Measurements from ENCODE around the gene HES5. TPM values are rescaled to one million over a fixed set of nuclear protein-coding genes. Genes with fewer than 3 reads are reported as not detected.

Gene HES5, protein sequence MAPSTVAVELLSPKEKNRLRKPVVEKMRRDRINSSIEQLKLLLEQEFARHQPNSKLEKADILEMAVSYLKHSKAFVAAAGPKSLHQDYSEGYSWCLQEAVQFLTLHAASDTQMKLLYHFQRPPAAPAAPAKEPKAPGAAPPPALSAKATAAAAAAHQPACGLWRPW
- not detected in 2 replicates for total RNA-seq (2021)
- long read RNA-seq, result 0 reads

DNA sequence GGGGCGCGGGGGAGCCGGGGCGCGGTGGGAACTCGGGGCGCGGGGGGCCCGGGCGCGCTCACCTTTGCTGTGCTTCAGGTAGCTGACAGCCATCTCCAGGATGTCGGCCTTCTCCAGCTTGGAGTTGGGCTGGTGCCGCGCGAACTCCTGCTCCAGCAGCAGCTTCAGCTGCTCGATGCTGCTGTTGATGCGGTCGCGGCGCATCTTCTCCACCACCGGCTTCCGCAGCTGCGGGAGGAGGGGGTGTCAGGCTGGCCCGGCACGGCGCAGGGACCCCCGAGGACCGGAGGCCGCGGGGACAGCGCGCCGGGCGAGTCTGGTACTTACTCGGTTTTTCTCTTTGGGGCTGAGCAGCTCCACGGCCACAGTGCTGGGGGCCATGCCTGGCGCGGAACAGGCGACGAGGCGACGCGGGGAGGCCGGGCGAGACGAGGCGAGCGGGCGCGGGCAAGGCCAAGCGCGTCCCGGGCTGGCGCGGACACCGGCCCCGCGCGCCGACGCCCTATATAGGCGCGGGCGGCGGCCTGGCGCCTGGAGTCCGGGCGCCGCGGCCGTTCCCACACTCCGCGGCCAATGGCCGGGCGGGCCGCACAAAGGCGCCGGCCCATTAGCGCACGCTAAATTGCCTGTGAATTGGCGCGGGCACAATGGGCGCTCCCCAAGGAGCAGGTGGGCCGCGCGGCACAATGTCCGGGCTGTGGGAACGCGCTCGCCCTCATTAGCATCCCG lies at the start of gene HES5:
TSS of gene HES5 (minus strand) at position 480 of the 729 bp plus-strand sequence. CDS start at position 381, 99 bp downstream.
- no peak within 1 kb of the TSS for H2BK15ac ChIP-seq (ENCODE audit: low read depth, low read length)
- no peak within 1 kb of the TSS for H3K14ac ChIP-seq (ENCODE audit: insufficient read depth, low read length)
- WGBS (ENCODE audit: extremely low coverage, insufficient read length, low lambda C conversion rate), result no CpG with 5 or more reads among the region's 91 CpGs
- H3K4ac ChIP-seq (ENCODE audit: low read depth, low read length), result no peak within 1 kb of the TSS
- H3K79me2 ChIP-seq (ENCODE audit: insufficient read depth, low read length), result peaks cover 5% of the 10 kb centered on the region; the same call in 1 of the 2 replicates
- H3K23me2 ChIP-seq (ENCODE audit: insufficient read length, low read depth, low read length, poor library complexity, severe bottlenecking), result peaks cover 11% of the 10 kb centered on the region
- no peak within 1 kb of the TSS for H4K5ac ChIP-seq (ENCODE audit: insufficient read length, low read depth, low read length)
- H3K9me3 ChIP-seq (ENCODE audit: control insufficient read depth, low read depth, low read length), result no peaks in the 10 kb centered on the region
- H3K4me3 Mint-ChIP-seq, result peak within 1 kb of the TSS; percentile 22 to 74; a peak in 4 of 5 replicates
- no peaks in the 10 kb centered on the region; a peak in 2 of 5 replicates for H3K9me3 Mint-ChIP-seq
- peaks cover 40% of the 10 kb centered on the region; the same call in 1 of the 2 replicates for H3K27me3 ChIP-seq (ENCODE audit: insufficient read depth, low read length)
- H3K36me3 Mint-ChIP-seq (ENCODE audit: insufficient read depth in 1 of 3, low read depth in 3 of 3), result peaks cover 0 to 2% (median under 1%) of the 10 kb centered on the region in 3 experiments; a peak in 3 of 7 replicates
- peaks cover 80% of the 10 kb centered on the region for H3K27me3 Mint-ChIP-seq (ENCODE audit: low read depth)
- H2BK120ac ChIP-seq (ENCODE audit: low read depth, low read length, poor library complexity, severe bottlenecking), result no peak within 1 kb of the TSS
- H2AFZ ChIP-seq (ENCODE audit: low read length), result no peak within 1 kb of the TSS
- H3K4me2 ChIP-seq (ENCODE audit: insufficient read depth, insufficient read length, low read length), result peak within 1 kb of the TSS; percentile 35
- H3K9ac ChIP-seq (ENCODE audit: extremely low read depth, insufficient read length, low read length), result no peak within 1 kb of the TSS
- H2BK5ac ChIP-seq (ENCODE audit: insufficient read length, low read length), result no peak within 1 kb of the TSS
- H3K56ac ChIP-seq (ENCODE audit: insufficient read length, low read depth, low read length), result no peak within 1 kb of the TSS
- no peak within 1 kb of the TSS for H3K27ac Mint-ChIP-seq
- no peak within 1 kb of the TSS for H4K91ac ChIP-seq (ENCODE audit: insufficient read length, low read depth, low read length)
- TF ChIP-seq, protein P1, sequence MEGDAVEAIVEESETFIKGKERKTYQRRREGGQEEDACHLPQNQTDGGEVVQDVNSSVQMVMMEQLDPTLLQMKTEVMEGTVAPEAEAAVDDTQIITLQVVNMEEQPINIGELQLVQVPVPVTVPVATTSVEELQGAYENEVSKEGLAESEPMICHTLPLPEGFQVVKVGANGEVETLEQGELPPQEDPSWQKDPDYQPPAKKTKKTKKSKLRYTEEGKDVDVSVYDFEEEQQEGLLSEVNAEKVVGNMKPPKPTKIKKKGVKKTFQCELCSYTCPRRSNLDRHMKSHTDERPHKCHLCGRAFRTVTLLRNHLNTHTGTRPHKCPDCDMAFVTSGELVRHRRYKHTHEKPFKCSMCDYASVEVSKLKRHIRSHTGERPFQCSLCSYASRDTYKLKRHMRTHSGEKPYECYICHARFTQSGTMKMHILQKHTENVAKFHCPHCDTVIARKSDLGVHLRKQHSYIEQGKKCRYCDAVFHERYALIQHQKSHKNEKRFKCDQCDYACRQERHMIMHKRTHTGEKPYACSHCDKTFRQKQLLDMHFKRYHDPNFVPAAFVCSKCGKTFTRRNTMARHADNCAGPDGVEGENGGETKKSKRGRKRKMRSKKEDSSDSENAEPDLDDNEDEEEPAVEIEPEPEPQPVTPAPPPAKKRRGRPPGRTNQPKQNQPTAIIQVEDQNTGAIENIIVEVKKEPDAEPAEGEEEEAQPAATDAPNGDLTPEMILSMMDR (conservative IDR thresholded peaks at IDR 0.05), result no peak
- H4K8ac ChIP-seq (replicated peaks; ENCODE audit: insufficient read length, low read depth, low read length), result no peak within 1 kb of the TSS
- H2BK12ac ChIP-seq (ENCODE audit: insufficient read length, low read depth, low read length), result no peak within 1 kb of the TSS
- no peaks in the 10 kb centered on the region for H4K20me1 ChIP-seq (ENCODE audit: control insufficient read depth, insufficient read depth, insufficient read length)
- no peak within 1 kb of the TSS for H3T11ph ChIP-seq (ENCODE audit: low read length)
- DNase-seq, result peak; percentile 61
- H3K27ac ChIP-seq (ENCODE audit: insufficient read length, low read depth, low read length), result no peak within 1 kb of the TSS
- H3K4me1 ChIP-seq (ENCODE audit: insufficient read depth, low read length), result no peaks in the 10 kb centered on the region; the same call in 1 of the 2 replicates
- no peak within 1 kb of the TSS for H3K23ac ChIP-seq (ENCODE audit: insufficient read length, low read depth, low read length)
- H3K18ac ChIP-seq (ENCODE audit: insufficient read length, low read depth, low read length), result no peak within 1 kb of the TSS
- no peak within 1 kb of the TSS for H2BK20ac ChIP-seq (ENCODE audit: low read depth, low read length, poor library complexity, severe bottlenecking)
- no peak within 1 kb of the TSS for H2AK5ac ChIP-seq (ENCODE audit: insufficient read length, low read length)
- peaks cover 2% of the 10 kb centered on the region for H3K79me1 ChIP-seq (ENCODE audit: insufficient read depth, low read depth, low read length, poor library complexity, severe bottlenecking)
- peaks cover 20 to 23% of the 10 kb centered on the region in 2 experiments for H3K4me1 Mint-ChIP-seq
